HG03521 (cell line): ENCODE data around the gene KCTD2.
"Not testable (repeated sequence)": the region's sequence is repeated elsewhere in the genome, so short reads cannot be mapped to it uniquely, and the experiment has no call there.

Source experiments
- ATAC-seq: cut with Tn5 transposase; IDR thresholded peaks from one replicate; pipeline ENCODE4 v1.9.1; 2021; ENCODE audit warnings: mild to moderate bottlenecking, moderate library complexity; ENCODE audit not compliant: unreplicated experiment

KCTD2 gene, protein sequence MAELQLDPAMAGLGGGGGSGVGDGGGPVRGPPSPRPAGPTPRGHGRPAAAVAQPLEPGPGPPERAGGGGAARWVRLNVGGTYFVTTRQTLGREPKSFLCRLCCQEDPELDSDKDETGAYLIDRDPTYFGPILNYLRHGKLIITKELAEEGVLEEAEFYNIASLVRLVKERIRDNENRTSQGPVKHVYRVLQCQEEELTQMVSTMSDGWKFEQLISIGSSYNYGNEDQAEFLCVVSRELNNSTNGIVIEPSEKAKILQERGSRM

DNA sequence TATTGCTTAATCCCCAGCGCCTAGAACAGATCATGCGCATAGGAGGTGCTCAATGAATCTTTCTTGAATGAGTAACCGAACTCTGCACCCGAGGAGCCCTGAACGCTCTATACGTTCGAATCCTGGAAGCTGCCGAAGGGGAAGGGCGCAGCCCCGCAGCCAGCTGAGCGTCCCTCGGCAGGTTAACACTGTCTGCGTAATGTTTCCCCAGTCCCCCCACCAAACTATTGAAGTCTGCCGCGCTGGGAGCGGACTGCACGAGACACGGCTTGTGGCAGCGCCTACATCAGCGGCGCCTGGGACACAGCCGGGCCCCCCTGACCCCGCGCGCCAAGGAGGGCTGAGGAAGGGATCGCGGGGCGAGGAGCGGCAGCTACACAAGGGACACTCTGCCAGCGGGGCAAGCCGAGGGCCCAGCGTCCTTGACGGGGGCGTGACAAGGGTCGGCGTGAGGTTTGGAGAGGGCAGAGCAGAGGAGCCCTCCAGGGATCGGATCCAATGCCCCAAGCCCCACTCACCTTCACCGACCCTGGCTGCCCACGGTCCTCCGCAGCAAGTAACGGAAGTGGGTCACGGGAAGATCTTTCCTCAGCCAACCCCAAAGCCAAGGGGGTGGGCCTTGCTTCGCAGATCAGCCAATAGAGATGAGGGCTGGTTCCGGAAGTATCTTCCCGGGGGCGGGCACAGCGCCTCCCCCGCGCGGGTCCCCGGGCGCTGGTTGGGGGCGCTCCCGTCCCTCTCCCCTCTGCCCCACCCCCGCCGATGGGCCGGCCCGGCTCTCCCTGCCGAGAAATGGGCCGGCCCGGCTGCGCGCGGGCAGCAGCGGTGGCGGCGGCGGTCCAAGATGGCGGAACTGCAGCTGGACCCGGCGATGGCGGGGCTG is at the start of gene KCTD2, which contains the start of gene ATP5PD:
Gene KCTD2, plus strand, starts transcription at position 819 of the 883 bp plus-strand sequence. Its CDS starts 26 bp downstream, at position 845.
Gene ATP5PD, minus strand, starts transcription at position 563 of the 883 bp plus-strand sequence. CDS start 4,319 bp downstream, outside the sequence.
- ATAC-seq = peak; percentile 95

DNA sequence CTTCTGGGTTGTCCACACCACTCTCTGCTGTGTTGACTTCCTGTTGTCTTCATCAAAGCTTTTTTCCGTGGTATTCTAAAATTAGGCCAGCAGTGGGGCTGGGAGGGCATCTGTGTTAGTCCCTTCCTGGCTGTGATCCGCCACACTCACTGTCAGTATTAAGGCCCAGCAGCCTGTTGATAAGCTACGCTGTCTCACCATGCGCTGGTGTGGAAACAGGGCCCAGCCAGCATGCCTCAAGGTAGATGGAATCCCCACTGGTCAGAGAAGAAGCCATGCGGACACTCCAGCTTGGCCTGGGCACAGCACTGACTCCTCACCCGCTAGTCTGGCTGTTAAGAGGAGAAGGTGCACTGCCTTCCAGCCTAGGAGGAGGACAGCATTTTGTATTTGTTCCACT is 48.2 kb upstream of the KCTD2 start:
- ATAC-seq = no peak

DNA sequence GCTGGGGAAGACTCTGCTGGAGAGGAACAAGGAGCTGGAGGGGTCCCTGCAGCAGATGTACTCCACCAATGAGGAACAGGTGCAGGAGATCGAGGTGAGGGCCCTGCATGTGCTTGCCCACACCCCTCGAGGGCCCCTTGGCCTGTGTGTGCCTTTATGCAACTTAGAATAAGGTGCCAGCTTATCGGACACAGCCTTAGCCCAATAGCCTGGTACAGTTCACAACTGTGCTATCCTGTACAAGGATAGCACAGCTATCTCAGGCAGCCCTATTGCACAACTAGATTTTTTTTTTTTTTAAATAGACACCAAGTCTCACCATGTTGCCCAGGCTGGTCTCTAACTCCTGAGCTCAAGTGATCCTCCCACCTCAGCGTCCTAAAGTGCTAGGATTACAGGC is 47.5 kb upstream of the KCTD2 start:
- no peak for ATAC-seq

DNA sequence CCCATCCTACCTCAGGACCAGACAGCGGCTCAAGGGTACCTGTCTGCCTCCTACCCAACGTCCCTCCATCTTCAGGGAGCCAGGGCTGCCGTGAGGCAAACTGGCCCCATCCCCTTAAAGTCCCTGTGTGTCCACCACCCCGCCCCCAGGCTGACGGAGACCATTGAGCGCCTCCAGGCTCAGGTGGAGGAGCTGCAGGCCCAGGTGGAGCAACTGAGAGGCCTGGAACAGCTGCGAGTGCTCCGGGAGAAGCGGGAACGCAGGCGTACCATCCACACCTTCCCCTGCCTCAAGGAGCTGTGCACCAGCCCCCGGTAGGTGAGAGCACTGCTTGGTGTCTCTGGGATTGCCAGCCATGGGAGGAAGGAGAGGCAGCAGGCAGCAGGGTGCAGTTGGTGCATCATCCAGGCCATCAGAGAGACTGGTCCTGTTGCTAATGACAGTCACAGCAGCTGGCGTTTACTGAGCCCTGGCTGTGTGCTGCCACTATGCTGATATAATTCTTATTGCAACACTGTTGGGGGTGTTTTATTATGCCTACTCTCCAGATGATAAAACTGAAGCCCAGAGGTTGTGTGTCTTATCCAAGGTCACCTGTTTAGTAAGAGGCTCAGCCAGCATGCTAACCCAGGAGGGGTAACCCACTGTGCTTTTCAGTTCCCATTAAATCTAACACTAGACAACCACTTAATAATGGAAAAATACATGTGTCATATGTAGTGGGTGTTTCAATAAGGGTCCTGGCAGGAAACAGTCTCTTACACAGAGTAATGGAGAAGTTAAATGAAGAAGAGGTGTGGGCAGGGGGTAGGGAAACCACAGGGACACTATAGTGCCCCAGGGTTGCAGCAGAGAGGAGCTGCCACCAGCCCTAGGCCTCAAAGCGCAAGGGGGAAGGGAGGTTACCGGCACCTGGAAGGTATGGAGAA is 44.8 kb upstream of the KCTD2 start:
- no peak for ATAC-seq

DNA sequence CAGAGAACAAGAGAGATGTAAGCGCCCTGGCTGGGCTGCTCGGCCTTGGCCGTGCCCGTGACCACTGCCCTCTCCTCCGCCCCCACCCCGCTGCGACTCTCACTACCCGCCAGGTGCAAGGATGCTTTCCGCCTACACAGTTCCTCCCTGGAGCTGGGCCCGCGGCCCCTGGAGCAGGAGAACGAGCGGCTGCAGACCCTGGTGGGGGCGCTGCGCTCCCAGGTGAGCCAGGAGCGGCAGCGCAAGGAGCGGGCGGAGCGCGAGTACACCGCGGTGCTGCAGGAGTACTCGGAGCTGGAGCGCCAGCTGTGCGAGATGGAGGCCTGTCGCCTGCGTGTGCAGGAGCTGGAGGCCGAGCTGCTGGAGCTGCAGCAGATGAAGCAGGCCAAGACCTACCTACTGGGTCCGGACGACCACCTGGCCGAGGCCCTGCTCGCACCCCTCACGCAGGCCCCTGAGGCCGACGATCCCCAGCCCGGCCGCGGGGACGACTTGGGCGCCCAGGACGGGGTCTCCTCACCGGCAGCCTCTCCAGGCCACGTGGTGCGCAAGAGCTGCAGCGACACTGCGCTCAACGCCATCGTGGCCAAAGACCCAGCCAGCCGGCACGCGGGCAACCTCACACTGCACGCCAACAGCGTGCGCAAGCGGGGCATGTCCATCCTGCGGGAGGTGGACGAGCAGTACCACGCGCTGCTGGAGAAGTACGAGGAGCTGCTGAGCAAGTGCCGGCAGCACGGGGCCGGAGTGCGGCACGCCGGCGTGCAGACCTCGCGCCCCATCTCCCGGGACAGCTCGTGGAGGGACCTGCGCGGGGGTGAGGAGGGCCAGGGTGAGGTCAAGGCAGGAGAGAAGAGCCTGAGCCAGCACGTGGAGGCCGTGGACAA is 43.7 kb upstream of the KCTD2 start:
- ATAC-seq = no peak

DNA sequence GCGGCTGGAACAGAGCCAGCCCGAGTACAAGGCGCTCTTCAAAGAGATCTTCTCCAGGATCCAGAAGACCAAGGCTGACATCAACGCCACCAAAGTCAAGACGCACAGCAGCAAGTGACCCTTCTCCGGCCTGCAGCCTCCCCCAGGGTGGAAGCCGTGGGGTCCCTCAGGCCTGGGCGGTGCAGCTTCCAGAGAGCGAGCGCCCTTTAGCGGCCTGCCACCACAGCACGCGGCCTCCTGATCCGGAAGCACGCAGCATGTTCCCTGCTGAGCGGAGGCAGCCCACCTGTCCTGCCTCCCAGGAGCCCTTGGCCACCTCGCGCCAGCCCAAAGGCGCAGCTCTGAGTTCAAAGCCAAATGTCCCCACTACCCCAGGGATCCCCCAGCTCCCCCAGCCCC is 43.1 kb upstream of the KCTD2 start:
- no peak for ATAC-seq

DNA sequence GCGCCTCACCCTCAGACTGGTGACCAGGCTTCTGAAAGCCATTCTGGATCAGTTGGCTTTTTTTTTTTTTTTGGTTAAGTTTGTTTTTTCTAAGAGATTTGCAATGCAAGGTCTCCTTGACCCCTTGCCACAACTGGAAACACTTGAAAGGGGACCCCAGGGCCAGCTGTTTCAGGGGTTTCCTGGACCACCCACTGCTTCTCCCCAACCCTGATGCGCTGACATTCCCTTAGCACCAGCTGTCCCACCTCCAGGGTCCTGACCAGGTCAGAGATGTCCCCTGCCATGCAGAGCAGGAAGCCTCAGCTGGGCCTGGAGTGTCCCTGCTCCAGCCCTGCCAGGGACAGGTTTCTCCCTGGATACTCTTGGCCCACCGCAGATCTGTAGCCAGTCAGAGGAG is 42.7 kb upstream of the KCTD2 start:
- ATAC-seq = no peak

DNA sequence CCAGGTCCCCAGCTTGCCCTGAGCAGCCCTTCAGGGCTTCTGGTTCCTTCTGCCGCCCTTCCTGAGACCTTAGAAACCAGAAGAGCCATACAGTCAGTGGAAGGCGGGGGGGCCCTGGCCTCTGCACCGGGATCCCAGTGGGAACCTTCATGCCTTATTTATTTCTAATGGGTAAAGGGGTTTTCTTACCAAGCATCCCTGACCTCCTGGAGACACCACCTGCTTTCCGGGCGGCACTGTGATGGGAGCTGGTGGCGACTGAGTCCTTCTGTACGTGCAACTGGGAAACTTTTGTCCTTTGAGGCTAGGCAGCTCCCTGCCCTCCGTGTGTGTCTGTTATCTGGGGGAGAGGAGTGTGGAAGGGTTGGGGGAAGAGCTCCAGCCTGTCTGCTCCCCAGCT is 41.7 kb upstream of the KCTD2 start:
- no peak for ATAC-seq

DNA sequence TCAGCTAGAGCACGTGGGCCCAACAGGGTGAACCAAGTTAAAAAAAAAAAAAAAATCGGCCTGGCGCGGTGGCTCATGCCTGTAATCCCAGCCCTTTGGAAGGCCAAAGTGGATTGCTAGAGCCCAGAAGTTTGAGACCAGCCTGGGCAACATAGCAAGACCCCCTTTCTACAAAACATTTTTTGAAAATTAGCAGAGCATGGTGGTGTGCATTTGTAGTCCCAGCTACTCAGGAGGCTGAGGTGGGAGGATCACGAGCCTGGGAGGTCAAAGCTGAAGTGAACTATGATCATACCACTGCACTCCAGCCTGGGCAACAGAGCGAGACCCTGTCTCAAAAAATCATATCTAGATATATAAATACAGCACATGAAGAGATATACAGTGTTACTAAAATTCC is 40.9 kb upstream of the KCTD2 start:
- ATAC-seq = not testable (repeated sequence)

DNA sequence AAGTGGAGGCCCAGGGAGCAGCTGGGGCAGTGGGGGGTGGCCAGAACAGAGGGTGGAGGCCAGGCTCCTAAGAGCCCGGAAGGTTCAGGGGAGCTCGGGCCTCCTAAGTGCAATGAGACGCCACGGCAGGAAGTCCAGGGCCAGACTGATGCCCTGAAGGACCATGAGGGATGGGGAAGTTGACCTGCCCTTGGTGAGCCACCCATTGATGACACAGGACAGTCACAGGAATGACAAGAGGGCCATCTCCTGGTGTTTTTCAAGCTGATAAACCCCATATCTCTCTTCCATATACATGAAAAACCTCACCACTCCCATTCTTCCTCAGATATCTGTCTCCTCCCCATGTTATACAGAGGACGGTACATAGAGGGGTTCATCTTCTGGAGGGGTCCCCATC is 40.4 kb upstream of the KCTD2 start:
- no peak for ATAC-seq

DNA sequence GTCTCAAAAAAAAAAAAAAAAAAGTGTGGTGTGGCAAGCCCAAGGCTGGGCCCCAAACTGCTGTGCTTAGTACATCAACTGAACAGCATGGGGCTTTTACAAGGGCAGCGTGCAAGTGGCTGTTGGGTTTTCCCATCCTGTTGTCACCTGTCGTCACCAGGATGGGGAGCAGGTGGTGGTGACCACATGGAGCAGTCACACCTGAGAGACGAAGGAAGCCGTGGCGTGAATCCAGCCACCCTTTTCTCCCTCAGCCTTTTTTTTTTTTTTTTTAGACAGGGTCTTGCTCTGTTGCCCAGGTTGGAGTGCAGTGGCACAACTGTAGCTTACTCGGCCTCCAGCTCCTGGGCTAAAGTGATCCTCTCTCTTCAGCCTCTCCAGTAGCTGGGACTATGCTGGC is 38.7 kb upstream of the KCTD2 start:
- ATAC-seq = no peak

DNA sequence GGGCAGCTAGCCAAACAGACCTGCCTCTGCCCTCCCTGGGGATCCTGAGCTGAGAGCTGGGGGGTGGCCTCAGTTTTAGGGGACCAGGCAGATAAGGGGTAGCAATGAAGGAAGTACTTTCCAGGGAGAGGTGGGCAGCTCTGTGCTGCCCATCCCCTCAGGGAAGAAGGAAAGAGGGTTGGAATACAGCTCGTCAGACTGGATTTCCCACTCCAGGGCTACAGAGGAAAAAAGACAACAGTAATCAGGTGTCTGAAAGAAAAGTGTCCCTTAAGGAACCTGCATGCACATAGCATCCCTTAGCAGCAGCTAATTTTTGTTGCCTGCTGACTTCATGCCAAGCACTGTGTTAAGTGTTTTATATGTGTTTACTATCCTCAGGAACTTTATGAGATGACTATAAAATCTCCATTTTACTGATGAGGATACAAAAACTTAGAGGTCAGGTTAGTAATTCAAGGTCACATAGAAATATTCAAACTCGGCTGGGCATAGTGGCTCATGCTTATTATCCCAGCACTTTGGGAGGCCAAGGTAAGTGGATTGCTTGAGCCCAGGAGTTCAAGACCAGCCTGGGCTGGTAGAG is 37.8 kb upstream of the KCTD2 start:
- ATAC-seq = no peak

DNA sequence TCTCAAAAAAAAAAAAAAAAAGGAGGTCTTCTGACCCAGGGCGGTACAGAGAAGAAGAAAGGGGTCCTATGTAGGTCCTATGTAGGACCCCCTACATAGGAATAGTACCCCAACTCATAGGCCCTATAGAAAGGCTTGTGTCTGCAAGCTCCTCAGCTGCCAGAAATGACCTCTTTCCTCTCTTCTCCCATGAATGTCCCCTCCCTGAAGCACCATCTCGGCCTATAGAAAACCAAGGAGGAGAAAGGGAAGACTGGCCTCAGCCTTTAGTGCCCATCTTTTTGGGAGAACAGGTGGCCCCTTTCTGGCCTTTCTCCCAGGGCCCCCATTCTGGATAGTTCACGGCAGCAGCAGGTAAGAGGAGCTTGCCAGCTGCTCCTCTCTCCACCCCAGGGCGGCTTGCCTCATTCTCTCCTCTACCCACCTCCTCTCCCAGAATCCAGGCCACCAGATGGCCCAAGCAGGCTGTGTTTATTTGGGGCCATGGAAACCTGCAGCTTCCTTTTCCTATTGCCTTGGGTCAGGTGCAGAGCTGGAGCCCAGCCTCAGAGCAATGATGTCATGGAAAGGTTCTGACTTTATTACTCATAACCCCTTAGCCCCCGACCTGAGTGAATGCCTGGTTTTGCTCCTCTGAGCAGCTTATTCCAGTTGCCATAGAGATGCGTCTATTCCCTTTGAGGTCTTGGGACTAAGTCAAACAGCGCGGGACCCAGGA is 36.2 kb upstream of the KCTD2 start:
- ATAC-seq = no peak

DNA sequence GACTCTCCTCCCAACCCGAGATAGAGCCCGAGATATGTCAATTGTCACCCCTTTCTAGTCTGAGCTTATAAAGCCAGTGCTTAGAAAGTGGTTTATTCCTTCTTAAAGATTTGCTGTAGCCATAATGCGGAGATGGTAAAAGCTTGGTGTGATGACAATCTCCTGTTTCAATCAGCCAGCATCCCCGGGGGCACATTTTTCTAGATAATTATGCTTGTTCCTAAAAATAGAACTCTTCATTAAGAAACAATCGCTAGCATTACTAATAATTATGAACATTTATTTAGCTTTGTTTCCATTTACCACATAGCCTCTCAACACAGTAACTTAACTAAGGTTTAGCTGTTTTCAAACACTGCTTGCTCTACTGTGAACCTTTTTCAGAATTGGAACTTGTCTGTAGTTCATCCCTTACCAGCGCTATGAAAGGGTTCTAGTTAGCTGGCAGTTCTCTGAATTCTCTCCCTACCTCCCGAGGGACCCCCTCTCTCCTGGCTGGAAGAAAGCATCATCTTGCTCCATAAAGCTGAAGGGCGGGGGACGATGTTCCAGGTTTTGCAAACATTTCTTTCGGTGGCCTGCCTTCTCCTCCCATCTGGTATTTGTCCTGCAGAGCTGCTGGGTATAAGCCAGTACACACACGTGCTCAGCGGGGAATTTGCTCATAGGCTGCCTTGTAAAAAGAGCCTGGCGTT is 35.5 kb upstream of the KCTD2 start:
- no peak for ATAC-seq

DNA sequence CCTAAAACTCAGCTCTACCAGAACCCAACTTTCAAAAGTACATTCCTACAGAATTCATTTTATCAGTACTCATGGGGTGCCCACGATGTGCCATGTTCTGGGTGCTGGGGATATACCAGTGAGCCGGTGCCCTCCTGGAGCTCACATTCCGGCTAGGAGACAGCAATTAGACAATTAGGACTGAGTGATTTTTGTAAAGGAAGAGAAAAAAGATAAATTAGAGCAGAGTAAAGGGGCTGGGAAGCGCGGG is 35.0 kb upstream of the KCTD2 start:
- ATAC-seq = no peak

DNA sequence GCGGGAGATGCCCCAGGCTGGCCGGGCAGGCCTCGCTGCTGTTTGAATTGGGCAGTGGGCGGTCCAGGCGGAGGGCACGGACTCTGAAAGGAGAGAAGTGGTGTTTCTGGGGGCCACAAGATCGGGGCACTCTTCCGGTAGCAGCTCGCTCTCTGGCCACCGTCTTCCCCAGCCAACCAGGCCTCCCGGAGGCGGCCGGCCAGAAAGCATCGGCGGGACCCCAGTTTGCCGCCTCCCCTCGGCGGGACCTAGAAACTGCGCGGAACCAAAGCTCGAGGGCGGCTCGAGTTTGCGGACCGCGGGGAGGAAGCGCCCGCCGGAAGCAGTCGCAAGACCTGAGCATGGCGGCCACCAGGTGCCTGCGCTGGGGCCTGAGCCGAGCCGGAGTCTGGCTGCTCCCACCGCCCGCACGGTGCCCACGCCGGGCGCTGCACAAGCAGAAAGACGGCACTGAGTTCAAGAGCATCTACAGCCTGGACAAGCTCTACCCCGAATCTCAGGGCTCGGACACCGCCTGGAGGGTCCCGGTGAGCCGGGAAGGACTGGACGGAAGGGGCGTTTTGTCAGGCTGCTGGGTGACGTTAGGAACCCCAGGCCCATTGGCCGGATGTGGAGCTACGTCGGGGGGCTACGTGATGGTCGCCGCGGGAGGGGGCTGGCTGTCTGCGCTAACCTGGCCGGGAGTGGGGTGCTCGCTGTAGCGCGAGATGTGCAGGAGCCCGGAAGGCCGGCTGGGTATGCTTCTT is 34.5 kb upstream of the KCTD2 start, which contains the start of gene MRPL58:
Gene MRPL58, plus strand, starts transcription at position 325 of the 746 bp plus-strand sequence. Its CDS starts 17 bp downstream, at position 342.
- peak; percentile 77 for ATAC-seq

DNA sequence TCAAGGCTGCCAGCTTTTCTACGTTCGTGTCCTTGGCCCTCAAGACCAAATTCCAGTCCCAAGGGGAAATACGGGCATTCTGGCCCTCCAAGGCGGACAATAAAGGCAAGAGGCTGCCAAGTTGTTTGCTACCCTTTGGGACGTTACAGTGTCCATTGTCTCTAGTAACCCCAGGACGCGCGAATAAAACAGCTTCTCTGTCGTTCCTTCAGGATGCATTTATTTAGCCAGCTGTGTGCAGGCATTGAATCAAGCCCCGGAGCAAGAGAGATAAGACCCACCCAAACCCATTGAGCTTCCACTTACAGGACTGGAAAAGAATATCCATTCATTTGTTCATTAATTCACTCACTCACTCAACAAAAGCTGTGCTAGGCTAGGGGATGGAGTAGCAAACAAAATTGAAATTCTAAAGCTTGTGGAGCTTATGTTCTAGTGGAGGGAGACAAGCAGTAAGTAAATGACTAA is 33.9 kb upstream of the KCTD2 start:
- no peak for ATAC-seq

DNA sequence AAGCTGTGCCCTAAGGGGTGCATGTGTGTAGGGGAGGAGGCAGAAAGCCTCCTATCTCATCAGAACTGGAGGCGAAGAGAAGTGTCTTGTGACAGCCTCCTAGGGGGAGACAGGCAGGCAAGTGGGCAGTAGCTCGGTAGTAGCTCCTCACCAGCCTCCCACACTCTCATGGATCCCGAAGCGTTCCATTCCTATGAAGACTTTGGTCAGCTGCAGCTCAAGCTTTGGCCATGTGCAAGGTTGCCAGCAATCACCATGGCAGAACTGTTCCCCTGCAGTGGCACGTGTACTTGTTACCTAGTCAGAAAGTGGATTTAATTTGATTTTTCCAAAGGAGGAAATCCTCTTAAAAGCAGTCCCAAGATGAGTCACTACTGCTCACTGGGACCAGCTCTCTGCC is 27.9 kb upstream of the KCTD2 start:
- ATAC-seq = no peak
